Mesothelial cell of epicardium (in vitro differentiated cells): ENCODE results near the gene MTHFD1. TPM values are rescaled to one million over a fixed set of nuclear protein-coding genes. Genes with fewer than 3 reads are reported as not detected.

Experiments
- DNase-seq, 2 experiments: peaks; one replicate each; pipeline ENCODE4 v3.0.0; 2021; ENCODE audit warnings: low spot score in 2 of 2; ENCODE audit not compliant: unreplicated experiment in 2 of 2
- H3K27ac Mint-ChIP-seq: 2 replicates; pipeline ENCODE4 v1.8.0; 2021; ENCODE audit warnings: mixed read lengths
- H3K27me3 Mint-ChIP-seq: 2 replicates; pipeline ENCODE4 v1.8.0; 2021; ENCODE audit warnings: low read depth, mixed read lengths
- H3K36me3 Mint-ChIP-seq: 2 replicates; pipeline ENCODE4 v1.8.0; 2021; ENCODE audit warnings: mixed read lengths
- H3K4me1 Mint-ChIP-seq: 2 replicates; pipeline ENCODE4 v1.8.0; 2021; ENCODE audit warnings: mixed read lengths
- H3K4me3 Mint-ChIP-seq: 2 replicates; pipeline ENCODE4 v1.8.0; 2021; ENCODE audit warnings: mild to moderate bottlenecking, moderate library complexity, mixed read lengths
- H3K9me3 Mint-ChIP-seq: 2 replicates; pipeline ENCODE4 v1.8.0; 2021; ENCODE audit warnings: mixed read lengths
- total RNA-seq: library from RNA; stranded (reverse); gene quantifications from 3 replicates; pipeline ENCODE4 v1.2.1, GENCODE V29; 2021
- TF ChIP-seq, protein P1 (sequence below): fragments of 200-600 bp; sonication (generic); IDR thresholded peaks from one replicate; pipeline ENCODE4 v1.5.0; 2021; ENCODE audit warnings: antibody characterized with exemption; ENCODE audit not compliant: unreplicated experiment

MTHFD1 gene
- total RNA-seq, 1 donor from 2014 or later = 43.3 TPM

DNA sequence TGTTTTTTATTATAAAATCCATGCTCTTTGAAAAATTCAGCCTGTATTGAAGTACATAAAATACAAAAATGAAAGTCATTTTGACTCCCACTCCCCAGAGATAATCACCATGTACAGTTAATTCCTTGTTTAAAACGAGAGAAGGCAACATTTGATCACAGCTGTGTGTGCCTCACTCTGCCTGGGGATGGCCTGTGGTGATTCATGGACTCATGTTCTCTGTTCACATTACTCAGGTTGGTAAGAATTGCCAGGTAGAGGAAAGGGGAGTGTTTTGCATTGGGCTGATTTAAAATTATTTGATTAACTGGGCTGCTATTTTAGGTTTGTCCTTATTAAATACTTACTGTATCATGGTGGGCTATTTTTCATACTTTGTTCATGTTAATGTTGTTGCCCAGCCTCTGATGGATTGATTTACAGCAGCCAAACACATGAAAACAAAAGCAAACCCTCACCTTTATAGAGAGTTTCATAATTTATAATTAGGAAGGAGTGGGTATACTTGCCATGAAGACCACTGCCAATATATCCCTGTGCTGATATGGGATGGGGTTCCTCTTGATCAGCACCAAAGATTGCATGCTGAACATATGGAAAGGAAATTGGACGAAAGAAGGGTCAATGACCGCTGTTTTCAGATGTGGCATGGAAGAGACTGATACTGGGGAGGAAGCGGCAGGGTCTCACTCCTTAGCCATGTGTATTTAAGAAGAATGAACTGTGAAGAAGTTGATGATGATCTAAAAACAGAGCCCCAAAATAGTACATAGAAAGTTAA is 119.4 kb downstream of the MTHFD1 start:
- Mint-ChIP-seq H3K4me1 (peaks cover 59% of the 10 kb centered on the region), H3K9me3 (no peaks in the 10 kb centered on the region), H3K36me3 (no peaks in the 10 kb centered on the region), H3K27me3 (no peaks in the 10 kb centered on the region), H3K4me3 (peak overlapping the region; percentile 81), H3K27ac (peak overlapping the region; percentile 53)
- no peak for DNase-seq
- TF ChIP-seq, protein P1, sequence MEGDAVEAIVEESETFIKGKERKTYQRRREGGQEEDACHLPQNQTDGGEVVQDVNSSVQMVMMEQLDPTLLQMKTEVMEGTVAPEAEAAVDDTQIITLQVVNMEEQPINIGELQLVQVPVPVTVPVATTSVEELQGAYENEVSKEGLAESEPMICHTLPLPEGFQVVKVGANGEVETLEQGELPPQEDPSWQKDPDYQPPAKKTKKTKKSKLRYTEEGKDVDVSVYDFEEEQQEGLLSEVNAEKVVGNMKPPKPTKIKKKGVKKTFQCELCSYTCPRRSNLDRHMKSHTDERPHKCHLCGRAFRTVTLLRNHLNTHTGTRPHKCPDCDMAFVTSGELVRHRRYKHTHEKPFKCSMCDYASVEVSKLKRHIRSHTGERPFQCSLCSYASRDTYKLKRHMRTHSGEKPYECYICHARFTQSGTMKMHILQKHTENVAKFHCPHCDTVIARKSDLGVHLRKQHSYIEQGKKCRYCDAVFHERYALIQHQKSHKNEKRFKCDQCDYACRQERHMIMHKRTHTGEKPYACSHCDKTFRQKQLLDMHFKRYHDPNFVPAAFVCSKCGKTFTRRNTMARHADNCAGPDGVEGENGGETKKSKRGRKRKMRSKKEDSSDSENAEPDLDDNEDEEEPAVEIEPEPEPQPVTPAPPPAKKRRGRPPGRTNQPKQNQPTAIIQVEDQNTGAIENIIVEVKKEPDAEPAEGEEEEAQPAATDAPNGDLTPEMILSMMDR = no peak

DNA sequence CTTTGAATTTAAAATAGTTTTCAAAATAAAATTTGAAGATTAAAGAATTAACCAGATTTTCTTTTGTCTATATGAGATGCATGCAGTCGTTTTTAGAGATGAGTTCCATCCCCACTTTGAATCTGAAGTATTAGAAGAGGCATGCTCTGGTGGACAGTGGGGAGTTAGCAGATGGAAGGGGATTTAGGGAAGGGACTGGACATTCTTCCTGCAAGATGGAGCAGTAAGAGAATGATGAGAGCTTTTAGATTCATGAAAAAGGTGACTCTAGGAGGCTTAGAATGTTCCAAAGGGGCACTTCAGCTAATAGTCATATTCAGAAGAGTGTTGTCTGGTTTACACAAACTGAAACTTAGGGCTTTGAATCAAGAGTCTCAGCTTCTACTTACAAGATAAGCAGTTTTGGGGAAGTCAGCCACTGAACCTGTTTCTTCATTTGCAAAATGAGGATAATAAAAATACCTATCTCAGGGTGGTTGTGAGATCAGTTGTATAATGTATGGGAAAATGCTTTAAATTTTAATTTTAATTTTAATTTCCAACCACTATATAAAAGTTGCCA is 120.1 kb downstream of the MTHFD1 start:
- TF ChIP-seq, protein P1 = no peak
- peaks cover 55% of the 10 kb centered on the region for H3K4me1 Mint-ChIP-seq
- no peaks in the 10 kb centered on the region for H3K36me3 Mint-ChIP-seq
- peak overlapping the region; percentile 24 for H3K27ac Mint-ChIP-seq
- H3K9me3 Mint-ChIP-seq = no peaks in the 10 kb centered on the region
- H3K4me3 Mint-ChIP-seq = no peak overlapping the region
- DNase-seq = no peak
- no peaks in the 10 kb centered on the region for H3K27me3 Mint-ChIP-seq

DNA sequence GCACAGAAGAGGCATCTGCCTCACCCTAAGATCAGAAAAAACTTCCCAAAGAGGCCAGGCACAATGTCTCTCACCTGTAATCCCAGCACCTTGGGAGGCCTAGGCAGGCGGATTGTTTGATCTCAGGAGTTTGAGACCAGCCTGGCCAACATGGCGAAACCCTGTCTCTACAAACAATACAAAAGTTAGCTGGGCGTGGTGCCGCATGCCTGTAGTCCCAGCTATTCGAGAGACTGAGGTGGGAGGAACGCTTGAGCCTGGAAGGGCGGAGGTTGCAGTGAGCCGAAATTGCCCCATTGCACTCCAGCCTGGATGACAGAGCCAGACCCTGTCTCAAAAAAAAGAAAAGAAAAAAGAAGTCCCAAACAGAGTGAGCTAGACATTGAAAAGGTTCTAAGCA is 120.9 kb downstream of the MTHFD1 start:
- Mint-ChIP-seq H3K4me1 (peaks cover 55% of the 10 kb centered on the region), H3K27ac (peak overlapping the region; percentile 71), H3K27me3 (no peaks in the 10 kb centered on the region)

More for the DNA sequence above, 120.9 kb downstream of the MTHFD1 start:
- no peaks in the 10 kb centered on the region for H3K9me3 Mint-ChIP-seq
- TF ChIP-seq, protein P1 = no peak
- no peak overlapping the region for H3K4me3 Mint-ChIP-seq
- DNase-seq = no peak
- no peaks in the 10 kb centered on the region for H3K36me3 Mint-ChIP-seq

Other genes starting within 250 kb of the MTHFD1 start
- gene ESR2, start 94.0 kb upstream of the MTHFD1 start, total RNA-seq = 0.31 to 0.44 TPM (median 0.43 TPM) in 3 replicates
- gene AKAP5, start 77.1 kb downstream of the MTHFD1 start, total RNA-seq = 2.0 to 2.1 TPM (median 2.1 TPM) in 3 replicates
- gene ZBTB25, start 115.5 kb downstream of the MTHFD1 start, total RNA-seq = 19.1 to 20.6 TPM (median 19.1 TPM) in 3 replicates
- 66.3 to 67.4 TPM (median 66.4 TPM) in 3 replicates for gene ZBTB1, start 116.4 kb downstream of the MTHFD1 start, total RNA-seq
- gene HSPA2, start 152.4 kb downstream of the MTHFD1 start, total RNA-seq = 10.1 to 10.6 TPM (median 10.5 TPM) in 3 replicates
- 0.66 to 1.3 TPM (median 0.81 TPM) in 3 replicates for gene PPP1R36, start 161.6 kb downstream of the MTHFD1 start, total RNA-seq